GM19193 (cell line): ENCODE data around the gene EYA2.

Experiments used
- POLR2A ChIP-seq: IDR thresholded peaks from 4 replicates; pipeline ENCODE4 v1.6.1; 2011; ENCODE audit not compliant: insufficient read depth, insufficient read length; ENCODE audit errors: extremely low read depth

The EYA2 gene

GRCh38 chr20:47141941-47142773 lies 247.5 kb downstream of the EYA2 start:
- TF ChIP-seq POLR2A: no peak

DNA sequence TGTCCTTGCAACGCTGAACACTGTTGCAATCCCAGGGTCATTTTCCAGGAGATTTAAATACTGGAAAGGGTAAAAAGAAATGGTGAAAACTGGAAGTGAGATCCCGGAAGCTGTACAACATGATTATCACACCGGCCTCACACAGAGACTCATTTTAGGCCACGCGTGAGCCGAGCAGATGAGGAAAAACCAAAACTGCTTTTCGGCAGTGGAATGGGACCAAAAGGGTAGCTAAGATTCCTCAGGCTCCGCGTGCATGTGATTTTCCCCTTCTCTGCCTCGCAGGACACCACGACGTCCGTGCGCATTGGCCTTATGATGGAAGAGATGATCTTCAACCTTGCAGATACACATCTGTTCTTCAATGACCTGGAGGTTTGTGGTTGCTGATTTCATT lies 248.1 kb downstream of the EYA2 start:
- TF ChIP-seq POLR2A: no peak

- no peak for TF ChIP-seq POLR2A
Measured at GRCh38 chr20:47143657-47144056, 249.0 kb downstream of the EYA2 start.

DNA sequence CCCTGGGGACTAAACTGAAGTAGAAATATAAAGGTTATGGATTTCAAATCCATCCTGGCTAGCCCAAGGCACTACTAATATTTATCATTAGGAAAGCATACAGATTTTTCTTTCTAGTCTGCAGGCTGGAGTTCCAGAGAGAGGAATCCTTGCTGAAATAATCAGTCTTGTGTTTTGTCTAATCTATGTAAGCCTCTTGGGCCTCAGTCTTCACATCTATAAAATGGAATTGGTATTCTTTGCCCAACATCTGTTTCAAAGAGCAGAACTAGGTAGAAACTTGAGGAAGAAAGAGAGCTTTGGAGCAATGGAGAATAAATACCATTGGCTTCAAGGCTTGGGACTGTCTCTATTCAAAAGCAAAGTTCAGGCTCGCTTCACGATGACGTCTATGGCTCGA lies 249.8 kb downstream of the EYA2 start:
- TF ChIP-seq POLR2A: no peak

GRCh38 chr20:47146686-47147085 lies 252.0 kb downstream of the EYA2 start:
- TF ChIP-seq POLR2A: no peak

- no peak for TF ChIP-seq POLR2A
Measured at GRCh38 chr20:47148059-47148458, 253.4 kb downstream of the EYA2 start.

- TF ChIP-seq POLR2A: no peak
Measured at GRCh38 chr20:47149939-47150338, 255.3 kb downstream of the EYA2 start.

DNA sequence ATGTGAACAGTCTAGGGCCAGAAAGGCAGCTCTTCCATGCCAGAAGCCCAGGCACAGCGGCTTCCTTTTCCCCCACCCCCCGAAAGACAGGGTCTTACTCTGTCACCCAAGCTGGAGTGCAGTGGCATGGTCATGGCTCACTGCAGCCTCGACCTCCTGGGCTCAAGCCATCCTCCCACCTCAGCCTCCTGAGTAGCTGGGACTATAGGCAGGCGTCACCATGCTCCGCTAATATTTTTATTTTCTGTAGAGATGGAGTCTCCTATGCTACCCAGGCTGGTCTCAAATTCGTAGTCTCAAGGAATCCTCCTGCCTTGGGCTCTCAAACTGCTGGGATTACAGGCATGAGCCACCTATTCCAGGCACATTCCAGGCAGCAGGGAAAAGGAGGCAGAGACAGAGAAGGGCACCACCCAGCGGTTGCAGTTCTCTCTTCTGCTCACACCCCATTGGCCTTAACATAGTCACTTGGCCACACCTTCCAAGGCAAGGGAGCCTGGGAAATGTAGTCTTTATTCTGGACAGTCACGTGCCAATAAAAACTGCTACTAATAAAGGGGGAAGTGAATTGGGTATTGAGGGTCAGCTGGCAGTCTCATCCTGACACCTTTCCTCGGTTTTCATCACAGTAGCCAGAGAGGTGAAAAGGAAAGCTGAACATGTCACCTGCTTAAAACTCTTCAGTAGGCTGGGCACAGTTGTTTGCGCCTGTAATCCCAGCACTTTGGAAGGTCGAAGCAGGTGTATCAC lies 255.9 kb downstream of the EYA2 start:
- TF ChIP-seq POLR2A: no peak

GRCh38 chr20:47152068-47152467 lies 257.4 kb downstream of the EYA2 start:
- TF ChIP-seq POLR2A: no peak

- TF ChIP-seq POLR2A: no peak
Measured at GRCh38 chr20:47154089-47154488, 259.4 kb downstream of the EYA2 start.

DNA sequence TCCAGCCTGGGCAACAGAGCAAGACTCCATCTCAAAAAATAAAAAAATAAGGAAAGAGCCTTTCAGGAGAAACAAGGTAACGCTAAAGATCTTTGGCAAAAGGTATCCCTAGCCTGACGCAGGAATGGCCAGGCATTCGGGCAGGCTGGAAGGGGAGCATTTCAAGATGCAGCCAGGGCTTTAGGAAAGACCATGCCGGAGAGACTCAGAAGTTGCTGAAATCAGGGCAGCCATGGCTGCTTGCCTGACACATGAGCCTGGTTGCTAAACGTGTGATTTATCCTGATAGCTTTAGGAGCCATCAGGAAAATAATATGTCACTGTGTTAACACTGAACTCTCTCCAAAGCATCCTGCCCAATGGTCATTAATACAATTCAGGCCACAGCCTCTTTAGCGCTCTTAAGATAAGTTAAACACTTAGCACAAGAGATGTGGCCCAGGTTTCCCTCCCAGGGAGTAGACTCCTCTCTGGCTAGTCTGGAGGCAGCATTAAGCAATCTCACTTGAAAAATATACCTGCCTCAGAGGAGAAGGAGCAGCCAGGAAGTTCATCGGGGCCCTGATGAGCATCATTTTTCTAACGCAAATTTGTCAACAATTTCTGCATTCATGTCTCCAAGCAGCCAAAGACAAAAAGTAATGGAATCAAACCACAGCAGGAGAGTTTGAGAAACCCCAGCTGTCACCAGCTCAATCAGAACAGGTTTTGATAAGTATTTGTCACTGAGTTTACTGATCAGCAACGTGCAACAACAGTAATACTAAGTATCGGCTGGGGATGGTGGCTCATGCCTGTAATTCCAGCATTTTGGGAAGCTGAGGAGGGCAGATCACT lies 261.9 kb downstream of the EYA2 start:
- no peak for TF ChIP-seq POLR2A

- TF ChIP-seq POLR2A: no peak
Measured at GRCh38 chr20:47159166-47159565, 264.5 kb downstream of the EYA2 start.

- no peak for TF ChIP-seq POLR2A
Measured at GRCh38 chr20:47160240-47160639, 265.6 kb downstream of the EYA2 start.

DNA sequence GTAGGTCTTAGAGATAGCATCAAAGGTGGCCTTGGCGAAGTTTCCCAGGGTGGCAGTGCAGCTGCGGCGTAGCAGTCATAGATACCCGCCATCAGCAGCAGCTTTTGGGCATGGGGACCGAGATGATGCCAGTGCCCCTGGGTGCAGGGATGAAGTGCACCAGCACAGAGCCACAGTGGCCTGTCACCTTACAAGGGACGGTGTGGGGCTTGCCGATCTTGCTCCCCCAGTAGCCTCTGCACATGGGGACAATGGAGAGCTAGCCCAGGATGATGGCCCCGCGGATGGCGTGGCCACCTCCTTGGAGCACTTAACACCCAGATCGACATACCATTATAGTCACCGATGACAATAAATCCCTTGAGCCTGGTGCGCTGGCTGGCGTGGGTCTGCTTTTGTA lies 266.3 kb downstream of the EYA2 start:
- TF ChIP-seq POLR2A: no peak

GRCh38 chr20:47161411-47161810 lies 266.8 kb downstream of the EYA2 start:
- no peak for TF ChIP-seq POLR2A
